Esophagus muscularis mucosa (tissue), 4 donors: ENCODE results near the gene KCNAB1. TPM values are rescaled to one million over a fixed set of nuclear protein-coding genes. Genes with fewer than 3 reads are reported as not detected.

ENCODE experiments used
- DNase-seq: peaks from one replicate; pipeline ENCODE4 v3.0.0-alpha.2; 2017; ENCODE audit errors: extremely low spot score
- H3K27ac ChIP-seq, 4 donors: fragments of 200-600 bp; sonication (generic); replicated peaks in 1 of 4; 1 replicate in 3 of 4; 2 replicates in 1 of 4; pipeline ENCODE4 v1.5.1; 2016 to 2019; ENCODE audit warnings: mild to moderate bottlenecking in 1 of 4
- H3K27me3 ChIP-seq, 4 donors: fragments of 200-600 bp; sonication (generic); one replicate each; pipeline versions ENCODE4 v1.5.1 to v1.6.0; 2016 to 2019
- H3K36me3 ChIP-seq, 4 donors: fragments of 200-600 bp; sonication (generic); one replicate each; pipeline ENCODE4 v1.5.1; 2016 to 2019
- H3K4me1 ChIP-seq, 4 donors: fragments of 200-600 bp; sonication (generic); one replicate each; pipeline ENCODE4 v1.5.1; 2016 to 2019
- H3K4me3 ChIP-seq, 4 donors: fragments of 200-600 bp; sonication (generic); 1 replicate in 2 of 4; 2 replicates in 2 of 4; pipeline ENCODE4 v1.5.1; 2016 to 2019; ENCODE audit warnings: mild to moderate bottlenecking in 4 of 4, moderate library complexity in 1 of 4
- H3K9me3 ChIP-seq, 4 donors: fragments of 200-600 bp; sonication (generic); 1 replicate in 3 of 4; 2 replicates in 1 of 4; pipeline ENCODE4 v1.5.1; 2016 to 2019
- CTCF ChIP-seq, 3 experiments: fragments of 200-600 bp in 2 of 3; fragments of 450-650 bp in 1 of 3; sonication (generic) in 2 of 3; IDR thresholded peaks; one replicate each; pipeline ENCODE4 v1.5.1; 2017 to 2019; ENCODE audit warnings: antibody characterized with exemption in 3 of 3, mild to moderate bottlenecking in 2 of 3, moderate library complexity in 1 of 3
- EP300 ChIP-seq: sonication (generic); formaldehyde crosslinking; IDR thresholded peaks from one replicate; pipeline ENCODE4 v1.6.1; 2017; ENCODE audit warnings: antibody characterized with exemption
- POLR2A ChIP-seq: fragments of 450-650 bp; IDR thresholded peaks from one replicate; pipeline ENCODE4 v1.6.1; 2017; ENCODE audit warnings: antibody characterized with exemption, moderate library complexity, mild to moderate bottlenecking, low read depth
- POLR2AphosphoS5 ChIP-seq, 2 donors: sonication (generic); formaldehyde crosslinking; IDR thresholded peaks; one replicate each; pipeline ENCODE4 v1.6.1; 2017; ENCODE audit warnings: antibody characterized with exemption in 2 of 2
- WGBS: methylation state at CpG from one replicate; pipeline ENCODE4 v1.1.5; 2018; 5-methylcytosine and 5-hydroxymethylcytosine counted together
- intact Hi-C: fragments of 100-400 bp; cut with DNase I; formaldehyde crosslinking; loops from one replicate; pipeline ENCODE4 v1.15.1; 2023
- total RNA-seq, 4 donors: library from RNA; depleted of rRNA; stranded (reverse); fragments of >200 nt; gene quantifications; one replicate each; pipeline versions ENCODE4 v1.1.0 to v1.2.1, GENCODE V29; 2016

Gene KCNAB1
- total RNA-seq, 4 donors from 2014 or later = 0.83 to 5.9 (median 2.3) TPM

- peak overlapping the region in 3 of 4 donors; percentile 66 to 70 (median 69) for H3K27ac ChIP-seq
- peaks cover 10 to 34% (median 25%) of the 10 kb centered on the region in 4 donors for H3K4me1 ChIP-seq
- intact Hi-C loops = no loop called here
- H3K4me3 ChIP-seq = no peak overlapping the region
- TF ChIP-seq EP300 (no peak), POLR2AphosphoS5 (IDR thresholded peaks at IDR 0.05) (no peak), CTCF (IDR thresholded peaks at IDR 0.05) (no peak), POLR2A (no peak)
- no peaks in the 10 kb centered on the region for H3K27me3 ChIP-seq
- H3K9me3 ChIP-seq = no peaks in the 10 kb centered on the region
- no peaks in the 10 kb centered on the region for H3K36me3 ChIP-seq
- WGBS = 83% methylated on average over 10 of the region's 10 CpGs
- no peak for DNase-seq
Observed at GRCh38 chr3:156445117-156446090, 325.0 kb downstream of the KCNAB1 start.

- Histone ChIP-seq H3K27ac (no peak overlapping the region), H3K4me1 (peaks cover 10 to 21% (median 17%) of the 10 kb centered on the region in 4 donors), H3K9me3 (no peaks in the 10 kb centered on the region), H3K4me3 (no peak overlapping the region), H3K27me3 (no peaks in the 10 kb centered on the region), H3K36me3 (no peaks in the 10 kb centered on the region)
- no peak for DNase-seq
- WGBS = 88% methylated on average over 1 of the region's 1 CpG
- intact Hi-C loops = no loop called here
- TF ChIP-seq CTCF (IDR thresholded peaks at IDR 0.05) (peak; percentile 11 to 31 (median 14)), POLR2AphosphoS5 (IDR thresholded peaks at IDR 0.05) (no peak), POLR2A (no peak)
Observed at GRCh38 chr3:156448300-156448699, 327.9 kb downstream of the KCNAB1 start.

GRCh38 chr3:156449710-156450574 lies 329.6 kb downstream of the KCNAB1 start:
- Histone ChIP-seq H3K4me3 (no peak overlapping the region), H3K27ac (no peak overlapping the region), H3K9me3 (no peaks in the 10 kb centered on the region), H3K4me1 (peaks cover 0 to 9% (median 1%) of the 10 kb centered on the region in 4 donors), H3K27me3 (no peaks in the 10 kb centered on the region), H3K36me3 (no peaks in the 10 kb centered on the region)
- no peak for DNase-seq
- 86% methylated on average over 2 of the region's 2 CpGs for WGBS
- intact Hi-C loops = no loop called here
- peak in 2 of 3 experiments; percentile 36 to 52 for TF ChIP-seq CTCF (IDR thresholded peaks at IDR 0.05)
- TF ChIP-seq POLR2A = no peak

- H3K27ac ChIP-seq = no peak overlapping the region
- H3K27me3 ChIP-seq = no peaks in the 10 kb centered on the region
- no peaks in the 10 kb centered on the region for H3K9me3 ChIP-seq
- intact Hi-C loops = no loop called here
- no peaks in the 10 kb centered on the region for H3K36me3 ChIP-seq
- DNase-seq = no peak
- TF ChIP-seq EP300 = no peak
- TF ChIP-seq POLR2A = no peak
- TF ChIP-seq POLR2AphosphoS5 (IDR thresholded peaks at IDR 0.05) = no peak
- no peak for TF ChIP-seq CTCF (IDR thresholded peaks at IDR 0.05)
- 83% methylated on average over 4 of the region's 4 CpGs for WGBS
- H3K4me1 ChIP-seq = peaks cover 11 to 29% (median 21%) of the 10 kb centered on the region in 4 donors
- H3K4me3 ChIP-seq = no peak overlapping the region
Observed at GRCh38 chr3:156455839-156456238, 335.5 kb downstream of the KCNAB1 start.
